Ovary (tissue), 3 donors: Measurements from ENCODE around the gene SRCAP.

Experiments
- CTCF ChIP-seq, 3 donors: fragments of 450-650 bp in 2 of 3; fragments of 200-600 bp in 1 of 3; IDR thresholded peaks; one replicate each; pipeline versions ENCODE4 v1.5.1 to v1.8.0; 2016 to 2022; ENCODE audit warnings: antibody characterized with exemption in 3 of 3, mild to moderate bottlenecking in 1 of 3
- EP300 ChIP-seq: sonication (generic); formaldehyde crosslinking; IDR thresholded peaks from one replicate; pipeline ENCODE4 v1.6.1; 2017; ENCODE audit warnings: antibody characterized with exemption
- POLR2A ChIP-seq: fragments of 450-650 bp; IDR thresholded peaks from one replicate; pipeline ENCODE4 v1.6.1; 2017; ENCODE audit warnings: antibody characterized with exemption, mild to moderate bottlenecking, moderate library complexity
- donor health status: DM: no; HTN: no; CAD: no.

- TF ChIP-seq CTCF (IDR thresholded peaks at IDR 0.05) = no peak
- no peak for TF ChIP-seq POLR2A
- no peak for TF ChIP-seq EP300
Measured at GRCh38 chr16:30775131-30775391, 76.1 kb downstream of the SRCAP start.
